Activated naive CD8-positive, alpha-beta T cell treated with anti-CD3 and anti-CD28 coated beads, Interleukin-2, amount 50 U/mL, for 16 hours (primary cell): ENCODE measurements around the gene CIAO1.
"Not testable (repeated sequence)": the region's sequence is repeated elsewhere in the genome, so short reads cannot be mapped to it uniquely, and the experiment has no call there.

Source experiments
- DNase-seq: peaks from one replicate; pipeline ENCODE4 v3.0.0-alpha.2; 2020; ENCODE audit warnings: low read depth, low spot score

CIAO1 gene

DNA sequence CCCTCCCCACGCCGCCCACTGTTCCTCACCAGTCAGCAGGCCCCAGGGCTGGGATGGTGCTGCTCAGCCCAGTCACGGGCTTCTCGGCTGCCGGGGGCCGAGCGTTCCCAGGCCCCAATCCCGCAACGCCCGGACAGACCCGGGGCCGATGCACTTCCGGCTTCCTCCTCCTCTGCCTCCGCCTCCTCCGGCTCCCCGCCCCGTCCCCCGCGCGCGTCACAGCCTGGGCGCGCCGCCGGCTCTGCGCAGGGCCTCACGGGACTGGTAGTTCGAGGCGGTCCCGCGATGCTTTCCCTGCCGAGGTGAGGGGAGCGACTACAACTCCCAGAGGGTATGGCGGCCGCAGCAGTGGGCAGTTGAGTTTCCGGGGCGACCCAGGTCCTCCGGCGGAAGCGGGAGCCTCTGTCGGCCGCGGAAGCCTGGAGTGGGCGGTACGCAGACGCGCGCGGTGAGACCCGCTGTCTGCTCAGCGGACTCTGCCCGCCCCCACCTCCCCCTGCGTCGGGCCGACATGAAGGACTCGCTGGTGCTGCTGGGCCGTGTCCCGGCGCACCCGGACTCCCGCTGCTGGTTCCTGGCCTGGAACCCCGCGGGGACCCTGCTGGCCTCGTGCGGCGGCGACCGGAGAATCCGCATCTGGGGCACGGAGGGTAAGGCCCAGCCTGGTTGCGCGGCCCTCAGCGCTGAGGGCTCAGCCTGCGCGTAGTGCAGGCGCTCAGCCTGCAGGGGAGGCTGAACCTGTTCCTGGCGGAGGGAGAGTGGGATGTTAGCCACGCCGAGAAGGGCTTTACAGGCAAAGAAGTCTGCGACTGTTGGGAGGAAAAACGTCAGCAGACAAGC lies at the start of gene CIAO1, which contains the start of gene TMEM127:
Gene CIAO1 (plus strand): TSS at position 386 of the 840 bp plus-strand sequence. CDS start 126 bp downstream, at position 512.
Gene TMEM127 (minus strand): TSS at position 158 of the 840 bp plus-strand sequence. CDS start 616 bp downstream, outside the sequence.
- peak; percentile 96 for DNase-seq

DNA sequence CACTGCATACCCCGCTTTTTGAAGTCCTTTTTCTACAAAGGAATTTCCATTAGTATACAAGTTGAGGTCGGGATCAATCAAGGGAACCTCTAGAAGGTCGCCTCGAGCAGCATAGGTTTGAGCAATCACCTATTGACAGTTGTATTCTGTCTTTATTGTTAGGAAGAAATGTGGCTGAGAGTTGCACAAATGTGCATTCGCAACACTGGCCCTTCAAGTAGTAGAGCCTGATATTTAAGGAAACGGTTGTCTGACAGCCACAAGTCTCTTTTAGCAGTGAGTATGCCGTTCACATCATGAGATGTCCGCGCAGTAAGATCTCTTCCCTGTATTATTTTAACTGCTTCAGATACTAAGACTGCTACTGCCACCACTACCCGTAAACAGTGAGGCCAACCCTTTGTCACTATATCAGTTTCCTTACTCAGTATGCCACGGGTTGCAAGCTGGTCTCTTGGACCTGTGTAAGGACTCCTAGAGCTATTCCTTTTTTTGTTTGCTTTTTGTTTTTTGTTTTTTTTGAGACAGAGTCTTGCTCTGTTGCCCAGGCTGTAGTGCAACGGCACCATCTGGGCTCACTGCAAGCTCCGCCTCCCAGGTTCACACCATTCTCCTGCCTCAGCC lies 47.4 kb upstream of the CIAO1 start:
- no peak for DNase-seq

DNA sequence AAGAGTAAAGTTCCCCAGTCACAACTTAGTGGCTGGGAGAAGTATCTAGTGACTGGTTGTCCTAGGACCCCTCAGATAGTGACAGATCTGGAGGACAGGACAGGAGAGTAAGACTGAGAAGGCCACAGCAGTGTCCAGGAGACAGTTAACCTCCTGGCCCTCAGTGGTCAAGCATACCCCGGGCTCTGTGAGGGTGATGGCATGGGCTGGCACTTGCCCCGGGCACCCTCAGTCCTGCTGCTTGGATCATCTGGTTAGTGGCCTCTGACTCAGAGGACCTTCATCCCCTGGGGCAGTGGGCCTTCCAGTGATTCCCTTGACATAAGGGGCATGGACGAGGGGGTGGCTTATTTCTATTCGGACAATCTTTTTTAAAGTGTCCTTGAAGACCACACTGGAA lies 46.1 kb upstream of the CIAO1 start:
- not testable (repeated sequence) for DNase-seq

DNA sequence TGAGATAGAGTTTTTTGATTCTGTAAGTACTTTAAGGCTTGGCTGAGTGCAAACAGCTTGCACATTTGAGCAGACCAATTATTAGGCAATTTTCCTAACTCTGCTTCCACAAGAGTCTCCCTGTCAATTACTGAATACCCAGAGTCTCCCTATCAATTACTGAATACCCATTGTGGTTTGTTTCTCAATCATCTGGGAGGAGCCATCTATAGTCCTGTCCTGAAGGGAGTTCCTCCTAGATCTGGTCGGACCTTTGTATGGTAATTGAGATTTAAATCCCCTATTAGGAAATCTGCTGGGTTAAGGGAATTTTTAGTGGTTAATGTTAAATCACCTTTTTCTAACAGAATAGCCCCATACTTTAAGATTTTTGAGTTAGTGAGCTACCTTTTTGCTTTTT lies 44.9 kb upstream of the CIAO1 start:
- DNase-seq, result not testable (repeated sequence)

DNA sequence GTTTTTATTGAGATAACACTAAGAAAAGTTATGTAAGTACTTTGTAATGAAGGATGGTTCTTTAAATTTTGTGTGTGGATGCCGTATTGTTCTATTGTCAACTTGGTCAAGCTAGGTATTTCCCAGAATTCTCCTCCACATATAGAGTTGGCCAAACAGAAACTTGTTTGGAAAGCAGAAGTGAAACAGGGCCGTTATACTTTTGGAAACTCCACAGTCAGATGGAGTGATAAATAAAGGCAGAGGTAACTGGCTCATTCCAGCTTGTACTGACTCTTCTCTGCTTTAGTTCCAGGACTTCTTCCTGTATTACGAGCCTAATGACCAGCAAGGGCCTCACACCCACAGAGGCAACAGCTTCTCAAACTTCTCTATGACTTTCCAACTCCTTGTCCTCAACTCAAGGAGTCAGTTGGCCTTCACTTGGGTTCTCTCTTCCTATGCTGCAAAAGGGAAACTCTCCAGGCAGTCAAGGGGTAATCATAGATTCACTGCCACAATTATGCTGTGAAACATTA lies 41.0 kb upstream of the CIAO1 start:
- DNase-seq, result no peak

DNA sequence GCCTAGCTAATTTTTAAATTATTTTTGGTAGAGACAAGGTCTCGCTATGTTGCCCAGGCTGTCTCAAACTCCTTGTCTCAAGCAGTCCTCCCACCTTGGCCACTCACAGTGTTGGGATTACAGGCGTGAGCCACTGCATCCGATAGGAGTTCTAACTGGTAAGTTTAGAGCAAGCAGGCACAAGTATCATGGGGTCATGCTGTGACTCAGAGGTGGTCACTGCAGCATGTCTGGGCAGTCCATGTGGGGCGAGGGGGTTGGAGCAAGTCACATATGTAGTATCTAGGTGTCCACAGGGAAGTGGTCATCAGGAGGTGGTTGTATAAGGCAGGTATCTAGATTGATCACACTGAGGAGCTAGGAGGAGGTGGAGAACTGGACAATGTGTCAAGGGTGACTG lies 34.7 kb upstream of the CIAO1 start:
- no peak for DNase-seq

DNA sequence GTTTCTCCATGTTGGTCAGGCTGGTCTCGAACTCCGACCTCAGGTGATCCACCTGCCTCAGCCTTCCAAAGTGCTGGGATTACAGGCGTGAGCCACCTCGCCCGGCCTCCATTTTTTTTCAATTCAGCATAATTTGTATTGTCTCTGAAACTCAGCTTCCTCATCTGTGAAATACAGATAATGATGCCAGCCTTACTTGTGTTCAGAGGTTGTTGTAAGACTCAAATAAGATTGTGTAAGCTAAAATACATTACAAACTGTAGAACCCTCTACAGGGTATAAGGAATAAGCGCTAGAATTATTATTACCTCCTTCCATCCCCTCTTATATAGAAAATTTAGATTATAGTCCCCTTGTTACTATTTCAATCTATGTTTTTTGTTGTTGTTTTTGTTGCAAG lies 32.6 kb upstream of the CIAO1 start:
- DNase-seq, result no peak

DNA sequence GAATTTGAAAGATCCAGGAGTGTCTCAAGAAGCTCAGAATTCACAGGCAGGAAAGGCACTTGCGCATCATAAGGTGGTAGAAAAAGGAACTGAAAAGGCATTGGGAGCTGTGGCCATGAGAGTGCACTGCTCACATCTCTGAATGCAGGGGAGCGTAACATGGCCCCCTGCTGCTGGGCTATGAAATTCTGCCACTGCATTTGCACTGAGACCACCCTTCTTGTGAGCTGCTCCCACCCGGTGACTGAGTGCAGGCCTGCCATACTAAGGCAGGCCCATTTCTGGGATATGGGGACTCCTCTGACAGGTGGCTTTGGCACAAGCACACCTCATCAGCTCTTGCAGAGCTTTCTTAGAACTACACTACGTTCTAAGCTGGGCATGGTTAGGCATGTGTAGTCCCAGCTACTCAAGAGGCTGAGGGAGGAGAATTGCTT lies 32.1 kb upstream of the CIAO1 start:
- no peak for DNase-seq

DNA sequence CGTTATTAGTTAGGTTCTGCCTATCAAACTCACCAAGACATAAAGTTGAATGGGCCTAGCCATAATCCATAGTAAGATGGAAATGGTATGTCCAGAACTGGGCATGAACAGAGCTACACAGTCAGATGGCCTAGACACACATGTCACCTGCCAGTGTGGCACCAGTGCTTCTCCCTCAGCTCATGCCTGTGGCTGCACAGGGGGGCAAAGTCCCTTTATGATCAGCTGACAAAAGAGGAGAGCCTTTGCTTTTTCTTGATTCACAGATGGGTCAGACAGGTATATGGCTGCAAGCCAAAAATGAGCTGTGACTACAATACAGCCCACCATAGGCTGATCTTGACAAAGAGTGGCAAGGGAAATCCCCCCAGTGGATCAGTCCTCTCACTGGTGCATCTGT lies 29.1 kb upstream of the CIAO1 start:
- no peak for DNase-seq

DNA sequence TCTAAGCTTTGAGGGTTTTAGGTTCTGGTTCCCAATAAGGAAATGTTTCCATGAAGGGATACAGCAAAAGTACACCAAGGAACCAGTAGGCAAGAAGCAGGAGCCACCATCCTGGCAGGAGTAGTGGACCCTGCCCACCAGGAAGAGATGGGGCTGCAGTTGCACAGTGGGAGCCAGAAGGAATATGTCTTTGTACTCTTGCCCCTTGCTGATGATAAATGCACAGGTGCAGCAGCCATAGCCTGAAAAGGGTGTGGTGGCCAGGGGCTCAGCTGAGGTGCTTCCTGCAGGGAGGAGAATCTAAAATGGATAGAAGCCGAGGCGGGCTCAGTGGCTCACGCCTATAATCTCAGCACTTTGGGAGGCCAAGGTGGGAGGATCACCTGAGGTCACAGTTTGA lies 27.8 kb upstream of the CIAO1 start:
- no peak for DNase-seq

DNA sequence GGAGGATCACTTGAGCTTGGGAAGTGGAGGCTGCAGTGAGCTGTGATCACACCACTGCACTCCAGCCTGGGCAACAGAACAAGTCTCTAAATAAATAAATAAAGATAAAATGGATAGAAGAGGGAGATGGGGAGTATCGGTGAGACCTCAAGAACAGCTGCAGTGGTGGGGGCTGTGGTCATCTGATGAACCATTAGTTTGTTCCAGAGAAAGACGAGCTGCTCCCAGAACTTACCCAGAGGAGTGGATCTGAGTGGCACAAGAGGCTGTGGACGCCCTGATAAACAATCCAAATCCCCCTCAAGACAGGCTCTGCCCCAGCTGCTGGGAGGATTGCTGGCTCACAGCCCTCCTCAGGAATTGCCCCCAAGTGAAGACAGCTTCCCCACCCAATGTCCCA lies 26.9 kb upstream of the CIAO1 start:
- DNase-seq, result no peak

DNA sequence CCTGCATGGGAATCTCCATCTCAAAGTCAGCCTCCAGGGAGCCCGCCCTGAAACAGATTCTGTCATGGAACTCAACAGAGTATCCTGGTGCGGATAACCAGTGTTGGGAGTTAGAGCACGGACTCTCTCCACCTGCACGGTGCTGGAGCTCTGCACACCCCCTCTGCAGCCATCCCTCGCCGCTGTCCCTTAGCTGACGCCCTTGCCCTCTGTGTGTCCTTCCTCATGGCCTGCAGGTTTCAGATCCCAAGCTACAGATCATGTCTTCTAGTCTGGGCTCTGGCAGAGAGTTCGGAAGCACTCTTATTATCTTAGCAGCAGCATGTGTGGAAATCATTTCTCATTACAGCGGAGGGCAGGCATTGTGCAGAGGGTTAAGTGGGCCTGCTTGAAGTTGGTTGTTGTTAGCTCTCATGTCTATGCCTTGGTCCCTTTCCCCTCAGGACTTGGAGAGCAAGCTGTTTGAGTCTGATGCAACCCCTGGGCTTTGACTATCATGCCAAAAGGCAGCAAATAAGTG lies 26.2 kb upstream of the CIAO1 start:
- no peak for DNase-seq

DNA sequence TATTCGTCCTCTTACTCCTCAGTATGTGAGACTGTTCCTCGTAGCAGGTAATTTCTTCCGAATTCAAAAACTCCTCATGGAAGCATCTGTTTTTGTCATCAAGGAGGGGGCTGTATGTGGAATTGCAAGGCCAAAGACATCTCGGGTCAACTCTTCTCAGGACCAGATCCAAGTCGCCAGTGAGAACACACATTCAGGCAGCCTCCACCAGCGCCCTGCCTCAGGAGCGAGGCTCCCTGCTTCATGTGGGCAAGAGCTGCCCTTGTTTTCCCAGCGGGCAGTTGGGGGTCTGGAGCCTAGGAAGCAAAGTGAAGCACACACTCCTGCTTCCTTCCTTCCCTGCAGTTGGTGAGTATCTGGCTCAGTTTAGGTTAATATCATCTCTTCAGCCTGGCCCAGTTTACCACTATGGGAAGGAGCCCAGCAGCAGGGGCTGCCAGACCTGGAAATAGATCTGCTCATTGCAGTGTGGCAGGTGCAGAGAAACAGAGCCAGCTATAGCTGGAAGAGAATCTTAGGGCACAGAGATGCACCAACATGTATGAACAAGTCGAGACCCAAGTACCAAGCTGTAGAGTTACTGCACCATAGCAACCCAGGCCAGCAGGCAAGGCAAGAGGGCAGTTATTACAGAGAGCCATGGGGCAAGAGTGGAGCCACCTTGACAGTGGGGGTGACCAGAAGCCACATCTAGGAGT lies 25.5 kb upstream of the CIAO1 start:
- DNase-seq, result no peak

DNA sequence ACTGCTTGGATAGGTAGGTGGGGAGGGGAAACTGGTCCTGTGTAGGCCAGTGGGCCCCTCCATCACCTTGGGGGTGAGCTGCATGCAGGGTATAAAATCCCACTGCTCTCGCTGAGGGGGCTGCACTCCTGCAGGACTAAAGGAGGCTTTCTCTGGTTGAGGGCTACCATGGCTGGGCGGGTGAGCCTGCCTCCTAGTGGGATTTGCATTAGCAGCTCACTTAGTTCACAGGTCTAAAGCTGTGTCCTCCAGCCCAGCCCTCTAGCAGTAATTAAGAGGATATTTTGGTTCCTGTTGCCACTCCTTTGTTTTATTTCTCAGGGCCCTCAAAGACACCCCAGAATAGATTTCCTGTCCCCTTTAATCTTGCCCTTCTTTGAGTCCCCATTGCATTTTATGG lies 24.8 kb upstream of the CIAO1 start:
- no peak for DNase-seq

DNA sequence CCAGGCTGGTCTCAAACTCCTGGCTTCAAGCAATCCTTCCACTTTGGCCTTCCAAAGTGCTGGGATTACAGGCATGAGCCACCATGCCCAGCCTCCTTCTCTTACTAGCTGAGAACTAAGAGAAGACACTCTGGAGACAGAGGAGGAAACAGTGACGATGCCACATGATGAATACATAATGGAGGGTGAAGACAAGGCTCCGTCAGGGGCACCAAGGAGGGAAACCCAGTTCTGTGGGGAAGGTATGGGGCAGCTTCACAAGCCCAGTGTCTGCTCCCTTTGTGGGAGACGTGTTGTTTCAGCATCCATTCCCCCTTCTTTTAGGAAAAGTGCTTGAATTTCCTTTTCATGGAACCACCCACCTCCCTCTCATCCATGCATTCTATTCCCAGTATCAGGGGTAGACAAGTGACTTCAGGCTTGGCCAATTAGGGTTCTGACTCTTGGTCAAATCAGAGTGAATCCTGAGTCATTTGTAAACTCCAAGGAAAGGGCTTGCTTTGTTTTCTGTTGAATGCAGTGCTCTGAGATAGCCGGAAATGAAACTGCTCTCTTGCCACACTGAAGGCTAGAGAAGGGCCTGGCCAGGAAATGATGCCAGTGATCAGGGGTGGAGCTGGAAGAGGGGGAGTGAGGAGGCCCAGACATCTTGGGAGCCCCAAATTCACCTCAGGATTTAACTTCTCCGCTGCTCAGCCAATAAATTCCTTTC lies 24.0 kb upstream of the CIAO1 start:
- no peak for DNase-seq

DNA sequence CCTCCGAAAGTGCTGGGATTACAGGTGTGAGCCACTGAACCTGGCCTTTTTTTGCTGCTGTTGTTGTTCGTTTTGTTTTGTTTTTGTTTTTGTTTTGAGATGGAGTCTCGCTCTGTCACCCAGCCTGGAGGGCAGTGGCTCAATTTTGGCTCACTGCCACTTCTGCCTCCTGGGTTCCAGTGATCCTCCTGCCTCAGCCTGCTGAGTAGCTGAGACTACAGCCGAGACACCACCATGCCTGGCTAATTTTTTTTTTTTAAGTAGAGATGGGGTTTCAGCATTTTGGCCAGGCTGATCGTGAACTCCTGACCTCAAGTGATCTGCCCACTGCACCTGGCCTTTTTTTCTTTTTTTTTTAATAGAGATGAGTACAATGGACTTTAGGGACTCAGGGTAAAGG lies 22.2 kb upstream of the CIAO1 start:
- DNase-seq, result no peak

DNA sequence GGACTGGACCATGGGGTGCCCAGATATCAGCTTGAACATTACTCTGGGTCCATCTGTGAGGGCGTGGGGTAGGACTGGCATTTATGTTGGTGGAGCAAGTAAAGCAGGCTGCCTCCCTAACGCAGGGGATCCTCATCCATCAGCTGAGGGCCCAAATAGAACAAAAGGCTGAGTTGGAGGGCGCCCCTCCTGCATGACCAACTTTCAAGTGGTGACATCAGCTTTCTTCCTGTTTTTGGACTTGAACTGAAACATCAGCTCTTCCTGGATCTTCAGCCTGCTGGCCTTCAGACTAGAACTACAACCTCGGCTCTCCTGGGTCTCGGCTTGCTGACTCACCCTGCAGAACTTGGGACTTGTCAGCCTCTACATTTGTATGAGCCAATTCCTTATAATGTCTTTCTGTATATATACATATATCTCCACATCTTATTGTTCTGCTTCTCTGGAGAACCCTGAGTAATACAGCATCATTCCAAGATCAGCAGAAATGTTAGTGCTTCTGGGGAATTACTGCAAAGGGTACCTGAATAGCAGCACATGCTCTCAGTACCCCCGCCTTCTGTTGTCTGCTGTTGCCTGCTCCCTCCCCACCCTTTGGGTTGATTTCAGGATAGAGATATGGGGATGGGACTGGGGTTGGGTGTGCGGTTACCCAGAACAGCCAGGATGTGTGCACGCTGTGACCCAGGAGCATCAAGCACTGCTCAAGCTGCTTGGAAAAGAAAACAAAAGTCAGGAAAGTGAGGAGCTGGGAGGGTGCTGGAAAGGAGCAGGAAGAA lies 20.2 kb upstream of the CIAO1 start:
- no peak for DNase-seq

DNA sequence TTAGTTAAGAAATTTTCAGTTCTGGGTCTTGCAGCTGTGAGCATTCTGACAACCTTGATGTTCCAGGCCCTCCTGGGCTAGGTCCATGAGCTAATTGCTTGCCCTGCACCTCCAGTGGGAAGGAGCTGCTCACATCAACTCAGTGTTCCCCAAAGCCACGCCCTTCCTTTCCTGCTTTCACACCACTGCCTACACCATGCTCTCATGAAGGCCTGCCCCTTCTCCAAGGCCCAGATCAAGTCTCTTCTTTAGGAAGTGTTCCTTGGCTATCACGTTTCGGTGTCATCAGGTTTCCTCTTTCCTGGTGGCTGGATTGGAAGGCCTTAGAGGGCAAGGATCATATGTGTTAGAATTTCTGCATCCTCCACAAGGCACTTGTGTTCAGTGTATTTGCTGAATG lies 19.0 kb upstream of the CIAO1 start:
- DNase-seq, result no peak

DNA sequence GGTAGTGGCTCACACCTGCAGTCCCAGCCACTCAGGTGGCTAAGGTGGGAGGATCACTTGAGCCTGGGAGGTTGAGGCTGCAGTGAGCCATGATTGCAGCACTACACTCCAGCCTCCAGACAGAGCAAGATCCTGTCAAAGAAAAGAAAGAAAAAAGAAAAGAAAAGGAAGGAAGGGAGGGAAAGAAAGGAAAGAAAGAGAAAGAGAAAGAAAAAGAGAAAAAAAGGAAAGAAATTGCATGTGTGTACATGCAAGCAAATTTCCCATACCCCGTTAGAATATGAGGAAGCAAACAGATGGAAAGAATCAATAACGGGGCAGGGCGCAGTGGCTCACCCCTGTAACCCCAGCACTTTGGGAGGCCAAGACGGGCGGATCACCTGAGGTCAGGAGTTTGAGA lies 18.1 kb upstream of the CIAO1 start:
- DNase-seq, result no peak

DNA sequence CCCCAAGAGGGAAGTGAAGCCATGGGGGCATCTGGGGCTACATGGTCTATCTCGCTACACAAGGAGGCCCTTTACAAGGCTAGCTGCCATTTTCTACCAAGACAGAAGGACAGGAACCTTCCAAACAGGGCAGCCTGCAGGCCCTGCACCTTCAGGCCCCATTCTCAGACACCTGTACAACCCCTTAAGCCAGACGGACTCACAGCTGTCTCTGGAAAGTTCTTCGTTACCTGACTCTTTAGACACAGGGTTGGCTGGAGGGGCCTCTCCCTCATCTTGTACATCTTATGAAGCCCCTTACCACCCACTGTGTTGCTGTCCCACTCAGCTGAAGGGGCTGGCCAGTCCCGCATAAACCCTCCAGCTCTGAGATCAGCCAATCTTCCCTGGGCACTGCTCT lies 17.4 kb upstream of the CIAO1 start:
- no peak for DNase-seq

DNA sequence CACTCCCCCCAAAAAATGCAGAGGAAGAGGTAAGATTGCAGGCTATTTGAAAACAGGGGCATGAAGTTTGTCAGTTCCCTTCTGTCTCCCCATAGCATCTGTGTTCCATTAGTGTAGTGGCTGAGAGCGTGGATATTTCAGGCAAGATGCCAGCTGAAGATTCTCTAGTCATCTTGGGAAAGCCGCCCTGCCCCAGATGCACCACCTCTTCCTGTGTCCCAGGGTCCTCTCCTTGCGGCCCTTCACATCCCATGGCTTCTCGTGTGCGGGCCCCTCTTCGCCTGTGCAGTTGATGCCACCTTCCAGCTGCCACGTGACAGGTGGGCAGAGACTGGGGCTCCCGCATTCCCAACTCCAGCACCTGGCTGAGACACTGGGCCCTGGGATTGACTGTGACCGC lies 16.4 kb upstream of the CIAO1 start:
- no peak for DNase-seq
